Mucosa of rectum (tissue), 2 donors: ENCODE data around the gene STMN3.

Source experiments
- H3K27ac ChIP-seq, 2 donors: one replicate each; pipeline ENCODE4 v1.7.0; 2013; ENCODE audit warnings: inconsistent platforms in 2 of 2, low read depth in 2 of 2, low read length in 2 of 2
- H3K27me3 ChIP-seq, 2 donors: one replicate each; pipeline ENCODE4 v1.7.0; 2013; ENCODE audit warnings: low read length in 2 of 2; ENCODE audit not compliant: control insufficient read depth in 2 of 2, insufficient read depth in 2 of 2
- H3K36me3 ChIP-seq, 2 donors: one replicate each; pipeline ENCODE4 v1.7.0; 2013; ENCODE audit warnings: low read length in 2 of 2; ENCODE audit not compliant: control insufficient read depth in 2 of 2, insufficient read depth in 2 of 2
- H3K4me1 ChIP-seq, 2 donors: one replicate each; pipeline ENCODE4 v1.7.0; 2013; ENCODE audit warnings: low read length in 2 of 2, mild to moderate bottlenecking in 1 of 2; ENCODE audit not compliant: control insufficient read depth in 2 of 2, insufficient read depth in 2 of 2
- H3K4me3 ChIP-seq, 2 donors: one replicate each; pipeline ENCODE4 v1.7.0; 2013; ENCODE audit warnings: low read length in 2 of 2
- H3K9ac ChIP-seq, 2 donors: one replicate each; pipeline ENCODE4 v1.7.0; 2013; ENCODE audit warnings: low read length in 2 of 2, low read depth in 1 of 2, mild to moderate bottlenecking in 1 of 2
- H3K9me3 ChIP-seq, 2 donors: one replicate each; pipeline ENCODE4 v1.7.0; 2013; ENCODE audit warnings: low read length in 2 of 2; ENCODE audit not compliant: control insufficient read depth in 2 of 2
- donor health status: healthy.
- donor health status: Normal muscosa, but diverticular disease.

The STMN3 gene

DNA sequence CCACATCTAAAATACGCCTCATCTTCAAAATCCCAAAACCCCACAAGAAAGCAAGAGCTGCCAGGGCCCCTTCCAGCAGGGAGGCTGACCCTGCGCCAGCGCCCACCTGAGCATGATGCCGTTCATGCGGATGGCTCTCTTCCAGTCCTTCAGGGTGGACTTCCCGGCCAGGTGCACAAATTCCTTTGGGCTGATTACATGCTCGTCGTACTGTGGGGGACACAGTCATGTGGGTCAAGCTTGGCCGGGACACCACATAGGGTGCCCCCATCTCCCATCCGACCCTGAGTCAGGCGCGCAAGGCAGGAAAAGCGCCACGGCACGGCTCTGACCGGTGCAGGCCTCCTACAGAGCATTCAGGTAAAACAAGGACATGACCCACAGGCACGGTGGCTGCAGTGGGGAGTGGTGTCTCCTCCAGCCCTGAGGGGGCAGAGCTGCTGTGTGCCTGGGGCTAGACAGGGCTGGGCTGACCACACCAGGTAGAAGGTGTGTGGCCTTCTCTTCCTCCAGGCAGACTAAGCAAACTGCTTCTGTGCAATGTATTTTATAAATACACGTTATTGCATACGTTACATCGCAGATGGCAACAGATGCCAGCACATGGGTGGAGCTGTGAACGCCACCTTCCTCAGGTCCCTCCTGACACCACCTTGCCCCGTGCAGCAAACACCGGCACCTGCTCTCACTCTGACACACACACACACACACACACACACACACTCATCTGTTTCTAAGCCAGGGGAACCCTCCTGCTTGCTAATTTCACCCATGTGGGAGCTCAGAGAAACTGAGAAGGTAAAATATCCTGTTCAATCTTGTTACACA lies 55.4 kb downstream of the STMN3 start:
- no peaks in the 10 kb centered on the region for H3K9me3 ChIP-seq
- H3K4me3 ChIP-seq: no peak overlapping the region
- no peak overlapping the region for H3K27ac ChIP-seq
- no peaks in the 10 kb centered on the region for H3K27me3 ChIP-seq
- H3K4me1 ChIP-seq: no peaks in the 10 kb centered on the region
- H3K36me3 ChIP-seq: peaks cover 31 to 55% of the 10 kb centered on the region in 2 donors
- no peak overlapping the region for H3K9ac ChIP-seq

DNA sequence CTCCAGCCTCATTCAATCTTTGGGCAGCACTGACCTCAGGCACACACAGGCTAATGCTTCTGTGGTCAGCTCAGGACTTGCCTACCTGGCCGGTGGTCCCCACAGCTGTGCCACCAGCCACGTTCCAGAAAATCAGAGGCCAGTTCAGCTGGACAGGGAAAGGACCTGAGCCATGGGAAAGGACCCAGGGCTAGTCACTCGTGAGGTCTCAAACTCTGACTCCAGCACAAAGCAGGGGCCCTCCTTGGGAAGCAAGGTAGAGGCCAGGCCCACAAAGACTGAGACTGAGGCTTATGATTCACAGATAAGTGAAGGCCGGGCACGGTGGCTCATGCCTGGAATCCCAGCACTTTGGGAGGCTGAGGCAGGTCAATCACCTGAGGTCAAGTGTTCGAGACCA lies 56.8 kb downstream of the STMN3 start:
- Histone ChIP-seq H3K4me3 (no peak overlapping the region), H3K27ac (no peak overlapping the region), H3K27me3 (no peaks in the 10 kb centered on the region), H3K36me3 (peaks cover 29 to 57% of the 10 kb centered on the region in 2 donors), H3K4me1 (no peaks in the 10 kb centered on the region), H3K9ac (no peak overlapping the region), H3K9me3 (no peaks in the 10 kb centered on the region)

DNA sequence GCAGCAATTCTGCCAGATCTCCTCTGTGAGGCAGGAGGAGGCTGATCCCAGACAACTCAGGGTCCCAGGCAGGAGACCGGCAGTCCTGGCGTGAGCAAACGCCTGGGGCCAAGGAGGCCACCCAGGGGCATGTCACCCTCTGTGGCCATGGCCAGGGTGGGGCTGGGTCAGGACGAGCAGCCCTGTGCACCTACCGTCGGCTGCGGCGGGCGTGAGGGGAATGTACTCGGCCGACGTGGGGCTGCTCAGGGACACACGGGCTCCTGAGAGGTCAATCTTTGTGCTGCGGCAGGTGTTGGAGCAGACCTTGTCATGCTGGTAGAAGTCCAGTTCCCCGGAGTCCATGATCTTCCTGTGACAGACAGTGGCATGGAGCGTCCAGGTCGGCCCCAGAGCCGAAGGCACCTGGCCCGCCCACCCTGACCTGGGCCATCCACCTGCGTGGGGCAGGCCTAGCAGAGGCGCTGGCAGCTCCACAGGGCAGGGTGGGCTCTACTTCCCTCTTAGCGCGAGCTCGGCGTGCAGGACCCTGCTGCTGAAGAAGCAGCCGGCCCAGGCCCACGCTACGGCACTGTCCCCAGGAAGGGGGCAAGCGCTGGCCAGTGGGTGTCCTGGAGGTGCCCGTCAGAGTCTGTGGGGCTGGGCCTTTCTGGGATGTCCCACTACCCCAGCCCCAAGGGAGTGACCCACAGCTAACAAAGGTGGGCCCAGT lies 57.7 kb downstream of the STMN3 start:
- Histone ChIP-seq H3K4me3 (no peak overlapping the region), H3K27me3 (no peaks in the 10 kb centered on the region), H3K9me3 (no peaks in the 10 kb centered on the region), H3K27ac (no peak overlapping the region), H3K4me1 (no peaks in the 10 kb centered on the region), H3K9ac (no peak overlapping the region), H3K36me3 (peaks cover 31 to 55% of the 10 kb centered on the region in 2 donors)

DNA sequence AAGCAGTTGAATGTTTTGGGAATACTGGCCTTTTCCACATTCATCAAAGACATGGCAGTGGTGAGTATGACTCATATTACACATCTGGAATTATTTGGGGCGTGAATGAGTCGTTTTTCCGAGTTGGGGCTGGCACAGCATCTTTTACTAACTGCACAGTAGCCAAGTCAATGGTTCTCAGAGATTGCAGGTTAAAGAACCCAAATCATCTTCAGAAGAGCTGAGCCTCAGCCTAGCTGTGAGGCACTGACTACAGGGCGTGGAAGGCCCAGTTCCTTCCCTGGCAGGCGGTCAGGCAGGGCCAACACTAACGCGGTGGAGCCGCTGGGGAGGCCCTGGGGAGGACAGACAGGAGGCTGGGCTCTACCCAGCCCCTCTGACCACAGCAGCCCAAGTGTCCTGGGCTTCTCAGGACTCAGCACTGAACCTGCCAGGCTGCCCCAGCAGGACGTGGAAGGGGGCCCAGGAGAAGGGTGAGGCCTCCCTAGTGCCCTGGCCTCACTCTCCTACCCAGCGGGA lies 59.1 kb downstream of the STMN3 start:
- Histone ChIP-seq H3K27ac (no peak overlapping the region), H3K9me3 (no peaks in the 10 kb centered on the region), H3K4me3 (no peak overlapping the region), H3K9ac (no peak overlapping the region), H3K27me3 (no peaks in the 10 kb centered on the region), H3K4me1 (no peaks in the 10 kb centered on the region), H3K36me3 (peaks cover 37 to 56% of the 10 kb centered on the region in 2 donors)

DNA sequence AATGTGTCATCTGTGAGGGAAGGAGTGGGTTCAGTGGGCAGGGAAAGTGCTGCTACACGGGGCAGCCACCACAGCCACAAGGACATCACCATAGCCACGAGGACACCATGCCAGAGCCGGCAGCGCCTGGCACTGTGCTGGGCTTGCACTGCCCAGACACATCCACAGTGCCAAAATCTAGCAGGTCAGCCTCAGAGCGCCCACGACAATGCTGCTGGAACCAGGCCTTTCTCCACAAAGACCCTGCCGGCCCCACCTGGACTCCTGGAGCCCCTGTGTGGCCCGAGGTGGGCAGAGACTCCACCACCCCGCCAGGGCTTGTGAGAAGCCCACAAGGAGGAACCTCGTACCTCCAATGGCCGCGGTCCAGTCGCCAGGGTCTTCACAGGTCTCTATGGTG lies 60.6 kb downstream of the STMN3 start:
- Histone ChIP-seq H3K4me3 (no peak overlapping the region), H3K27ac (no peak overlapping the region), H3K9ac (no peak overlapping the region), H3K9me3 (no peaks in the 10 kb centered on the region), H3K4me1 (no peaks in the 10 kb centered on the region), H3K27me3 (no peaks in the 10 kb centered on the region), H3K36me3 (peaks cover 25 to 53% of the 10 kb centered on the region in 2 donors)

DNA sequence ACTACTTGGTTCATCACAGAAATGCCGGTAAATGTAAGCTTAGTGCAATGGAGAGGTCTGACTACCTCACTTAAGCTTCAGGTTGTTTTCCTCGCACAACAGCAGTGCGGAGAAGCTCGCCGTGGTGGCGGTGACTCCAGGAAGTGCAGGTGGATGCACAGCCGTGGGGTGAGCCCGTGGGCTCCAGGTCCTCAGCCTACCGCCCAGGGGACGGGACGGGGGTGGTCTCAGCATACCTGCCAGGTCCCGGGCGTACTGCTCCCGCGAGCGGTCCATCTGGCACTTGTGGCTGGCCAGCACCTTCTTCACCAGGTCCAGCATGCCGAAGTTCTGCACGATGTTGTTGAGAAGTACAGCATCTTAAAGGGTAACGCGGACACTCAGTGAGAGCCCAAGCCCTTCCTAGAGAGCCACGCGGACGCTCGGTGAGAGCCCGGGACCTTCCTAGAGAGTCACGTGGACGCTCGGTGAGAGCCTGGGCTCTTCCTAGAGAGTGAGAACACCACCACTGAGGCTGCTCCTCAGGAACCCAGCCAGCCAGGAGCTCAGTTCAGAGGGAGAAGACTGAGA lies 61.4 kb downstream of the STMN3 start:
- no peaks in the 10 kb centered on the region for H3K27me3 ChIP-seq
- H3K9me3 ChIP-seq: no peaks in the 10 kb centered on the region
- H3K9ac ChIP-seq: no peak overlapping the region
- no peak overlapping the region for H3K27ac ChIP-seq
- H3K4me1 ChIP-seq: no peaks in the 10 kb centered on the region
- no peak overlapping the region for H3K4me3 ChIP-seq
- H3K36me3 ChIP-seq: peaks cover 25 to 47% of the 10 kb centered on the region in 2 donors

DNA sequence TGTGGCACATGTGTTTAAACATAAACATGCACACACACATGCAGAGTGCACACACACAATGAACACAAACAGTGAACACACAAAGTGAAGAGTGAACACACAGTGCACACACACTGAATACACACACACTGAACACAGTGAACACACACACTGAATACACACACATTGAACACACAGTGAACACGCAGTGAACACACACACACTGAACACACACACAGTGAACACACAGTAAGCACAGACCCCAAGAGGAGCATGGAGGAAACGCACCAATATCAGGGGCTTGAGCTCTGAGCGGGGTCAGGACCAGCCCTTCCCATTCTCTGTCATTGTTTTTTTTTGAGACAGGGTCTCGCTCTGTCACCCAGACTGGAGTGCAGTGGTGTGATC lies 62.1 kb downstream of the STMN3 start:
- Histone ChIP-seq H3K27me3 (no peaks in the 10 kb centered on the region), H3K4me3 (no peak overlapping the region), H3K27ac (no peak overlapping the region), H3K4me1 (no peaks in the 10 kb centered on the region), H3K9me3 (no peaks in the 10 kb centered on the region), H3K36me3 (peaks cover 25 to 45% of the 10 kb centered on the region in 2 donors), H3K9ac (no peak overlapping the region)

DNA sequence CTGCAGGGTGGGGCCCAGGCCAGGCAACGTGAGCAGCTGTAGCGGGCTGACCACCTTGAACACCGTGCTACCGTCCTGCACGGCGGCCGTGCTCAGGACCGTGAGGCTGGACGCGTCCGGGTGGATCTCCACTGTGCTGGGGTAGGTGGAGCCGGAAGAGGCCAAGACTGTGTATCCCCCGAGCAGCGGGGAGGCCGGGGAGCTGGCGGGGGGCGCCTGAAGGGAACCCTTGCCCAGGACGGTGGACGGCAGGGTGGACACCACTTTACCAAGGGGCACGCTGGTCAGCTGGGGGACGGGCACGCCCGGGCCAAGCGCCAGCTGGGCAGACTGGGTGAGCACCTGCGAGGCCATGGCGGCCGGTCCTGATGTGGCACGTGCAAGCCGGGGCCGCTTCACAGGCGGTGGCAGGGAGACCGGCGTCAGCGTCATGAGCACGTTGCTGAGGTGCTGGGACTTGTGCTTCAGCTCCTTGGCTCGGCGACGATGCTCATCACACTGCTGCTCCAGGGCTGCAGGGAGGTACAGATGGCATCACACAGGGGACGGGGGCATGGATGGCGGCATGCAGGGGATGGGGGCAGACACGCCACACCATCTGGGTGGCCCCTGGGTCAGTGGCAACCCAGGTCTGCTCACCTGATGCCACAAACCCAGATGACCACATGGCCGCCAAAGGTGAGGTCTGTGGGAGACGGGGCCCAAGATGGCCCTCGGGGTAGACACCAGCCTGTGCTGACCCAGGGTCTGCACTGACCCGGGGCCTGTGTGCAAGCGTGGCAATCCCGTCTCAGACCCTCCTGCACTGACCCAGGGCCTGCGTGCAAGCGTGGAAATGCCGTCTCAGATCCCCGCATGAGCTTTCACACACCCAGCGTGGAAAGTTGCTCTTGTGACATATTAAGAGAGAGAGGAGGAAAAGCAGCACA lies 62.7 kb downstream of the STMN3 start:
- H3K27ac ChIP-seq: no peak overlapping the region

More for the DNA sequence above, 62.7 kb downstream of the STMN3 start:
- H3K9me3 ChIP-seq: no peaks in the 10 kb centered on the region
- peaks cover 25 to 40% of the 10 kb centered on the region in 2 donors for H3K36me3 ChIP-seq
- no peaks in the 10 kb centered on the region for H3K27me3 ChIP-seq
- no peaks in the 10 kb centered on the region for H3K4me1 ChIP-seq
- no peak overlapping the region for H3K4me3 ChIP-seq
- no peak overlapping the region for H3K9ac ChIP-seq
